ENCODE measurements around the gene NHSL2.

DNA sequence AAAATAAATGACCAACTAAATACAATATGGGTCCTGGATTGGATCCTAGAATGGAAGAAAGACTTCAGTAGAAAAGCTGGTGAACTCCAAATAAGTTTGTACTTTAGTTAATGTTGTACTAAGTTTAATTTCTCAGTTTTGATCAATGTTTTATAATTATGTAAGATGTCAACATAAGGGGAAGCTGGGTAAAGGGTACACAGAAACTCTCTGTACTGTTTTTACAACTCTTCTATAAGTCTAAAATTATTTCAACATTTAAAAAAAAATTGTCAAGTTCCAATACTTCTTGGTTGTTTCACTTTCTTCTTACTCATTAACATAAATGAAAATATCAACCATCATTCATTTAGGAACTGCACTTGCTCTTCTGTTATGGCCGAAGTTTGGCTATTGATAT is 88.9 kb downstream of the NHSL2 start:
- TF ChIP-seq, protein P1, sequence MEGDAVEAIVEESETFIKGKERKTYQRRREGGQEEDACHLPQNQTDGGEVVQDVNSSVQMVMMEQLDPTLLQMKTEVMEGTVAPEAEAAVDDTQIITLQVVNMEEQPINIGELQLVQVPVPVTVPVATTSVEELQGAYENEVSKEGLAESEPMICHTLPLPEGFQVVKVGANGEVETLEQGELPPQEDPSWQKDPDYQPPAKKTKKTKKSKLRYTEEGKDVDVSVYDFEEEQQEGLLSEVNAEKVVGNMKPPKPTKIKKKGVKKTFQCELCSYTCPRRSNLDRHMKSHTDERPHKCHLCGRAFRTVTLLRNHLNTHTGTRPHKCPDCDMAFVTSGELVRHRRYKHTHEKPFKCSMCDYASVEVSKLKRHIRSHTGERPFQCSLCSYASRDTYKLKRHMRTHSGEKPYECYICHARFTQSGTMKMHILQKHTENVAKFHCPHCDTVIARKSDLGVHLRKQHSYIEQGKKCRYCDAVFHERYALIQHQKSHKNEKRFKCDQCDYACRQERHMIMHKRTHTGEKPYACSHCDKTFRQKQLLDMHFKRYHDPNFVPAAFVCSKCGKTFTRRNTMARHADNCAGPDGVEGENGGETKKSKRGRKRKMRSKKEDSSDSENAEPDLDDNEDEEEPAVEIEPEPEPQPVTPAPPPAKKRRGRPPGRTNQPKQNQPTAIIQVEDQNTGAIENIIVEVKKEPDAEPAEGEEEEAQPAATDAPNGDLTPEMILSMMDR (IDR thresholded peaks at IDR 0.05; ENCODE audit: borderline replicate concordance, extremely low read depth, low read length, poor library complexity, severe bottlenecking): no peak
- no peak for TF ChIP-seq EZH2 (IDR thresholded peaks at IDR 0.05; ENCODE audit: borderline replicate concordance, low read depth, low read length, severe bottlenecking)

All from DND-41 (cell line).